GM12878 (cell line): Measurements from ENCODE around the gene CAPN10. TPM values are rescaled to one million over a fixed set of nuclear protein-coding genes. Genes with fewer than 3 reads are reported as not detected.

Experiments
- ATAC-seq: fragments of 200-7000 bp; cut with Tn5 transposase; 3 replicates; pipeline ENCODE4 v1.9.1; 2020; ENCODE audit warnings: mild to moderate bottlenecking, moderate library complexity
- BruUV-seq: library from RNA; stranded (reverse); fragments of 400-500 nt; replicated peaks from 2 replicates; lab custom pipeline; 2021; lab: Mats Ljungman, UMichigan
- CTCF ChIA-PET: fragments of 300-600 bp; sonication (Branson Sonifier 250); formaldehyde crosslinking; extraction: SDS; loops from one replicate; lab custom pipeline; 2021; ENCODE audit warnings: inconsistent platforms; lab: Yijun Ruan, JAX
- POLR2A ChIA-PET: fragments of 350-600 bp; formaldehyde crosslinking; extraction: SDS; loops from one replicate; lab custom pipeline; 2021; ENCODE audit warnings: inconsistent platforms; lab: Charles Lee
- RAD21 ChIA-PET: fragments of 300-600 bp; sonication (Branson Sonifier 250); formaldehyde crosslinking; loops from one replicate; lab custom pipeline; 2023; ENCODE audit warnings: antibody characterized with exemption; ENCODE audit not compliant: unreplicated experiment; lab: Charles Lee
- SMC1A ChIA-PET: fragments of 300-600 bp; sonication (Branson Sonifier 250); formaldehyde crosslinking; loops from one replicate; lab custom pipeline; 2023; ENCODE audit not compliant: unreplicated experiment, uncharacterized antibody; lab: Charles Lee
- DNase-seq: peaks from one replicate; pipeline ENCODE4 v3.0.0-alpha.2; 2011; ENCODE audit warnings: low read depth, low spot score
- FAIRE-seq: peaks from 3 replicates; lab custom pipeline; 2011; peaks lifted over from hg19 to GRCh38; lab: Jason Lieb, UNC
- H2AFZ ChIP-seq: 2 replicates; pipeline ENCODE4 v1.6.0; 2011; ENCODE audit warnings: low read depth, low read length, control low read depth; ENCODE audit not compliant: control insufficient read depth
- H3K27ac ChIP-seq: 2 replicates; pipeline ENCODE4 v1.5.1; 2011; ENCODE audit warnings: control low read depth; ENCODE audit not compliant: control insufficient read depth, insufficient read depth
- H3K27me3 ChIP-seq, 2 experiments: replicated peaks in 1 of 2; 2 replicates each; pipeline versions ENCODE4 v1.6.0 to v1.6.1; 2011; ENCODE audit warnings: low read length in 1 of 2; ENCODE audit not compliant: control insufficient read depth in 2 of 2, insufficient read depth in 2 of 2
- H3K36me3 ChIP-seq, 2 experiments: 2 replicates each; pipeline ENCODE4 v1.5.1; 2011; ENCODE audit warnings: low read length in 1 of 2; ENCODE audit not compliant: control insufficient read depth in 2 of 2, insufficient read depth in 2 of 2
- H3K4me1 ChIP-seq: 2 replicates; pipeline ENCODE4 v1.6.1; 2011; ENCODE audit warnings: mild to moderate bottlenecking, low read length, moderate library complexity, mixed read lengths; ENCODE audit not compliant: control insufficient read depth, insufficient read depth
- H3K4me2 ChIP-seq: 2 replicates; pipeline ENCODE4 v1.6.0; 2011; ENCODE audit warnings: control low read depth; ENCODE audit not compliant: control insufficient read depth, insufficient read depth
- H3K4me3 ChIP-seq: fragments of 200-600 bp; sonication (generic); 2 replicates; pipeline ENCODE4 v1.5.1; 2016
- H3K79me2 ChIP-seq: 2 replicates; pipeline ENCODE4 v1.6.0; 2011; ENCODE audit warnings: low read length; ENCODE audit not compliant: control insufficient read depth, insufficient read depth
- H3K9ac ChIP-seq: 2 replicates; pipeline ENCODE4 v1.8.0; 2011; ENCODE audit warnings: low read length, control low read depth, mixed read lengths; ENCODE audit not compliant: control insufficient read depth, insufficient read depth
- H3K9me3 ChIP-seq: replicated peaks from 3 replicates; pipeline ENCODE4 v1.5.1; 2011; ENCODE audit warnings: mild to moderate bottlenecking, low read length; ENCODE audit not compliant: control insufficient read depth, insufficient read depth
- H4K20me1 ChIP-seq: 2 replicates; pipeline ENCODE4 v1.6.0; 2011; ENCODE audit not compliant: control insufficient read depth, insufficient read depth
- BACH1 ChIP-seq: fragments of 450-650 bp; IDR thresholded peaks from 2 replicates; pipeline ENCODE4 v1.6.1; 2017; ENCODE audit warnings: mild to moderate bottlenecking, borderline replicate concordance
- BCLAF1 ChIP-seq: fragments of 450-650 bp; IDR thresholded peaks from 2 replicates; pipeline ENCODE4 v1.6.1; 2017; ENCODE audit warnings: antibody characterized with exemption, mild to moderate bottlenecking, moderate library complexity
- CBX3 ChIP-seq: fragments of 200-600 bp; sonication (generic); IDR thresholded peaks from 2 replicates; pipeline ENCODE4 v1.6.1; 2016; ENCODE audit warnings: low read depth, borderline replicate concordance
- EED ChIP-seq: sonication (generic); IDR thresholded peaks from 2 replicates; pipeline ENCODE4 v1.6.1; 2016; ENCODE audit warnings: antibody characterized with exemption, low read depth
- ETV6 ChIP-seq, 2 experiments: fragments of 450-650 bp in 1 of 2; IDR thresholded peaks in 1 of 2; conservative IDR thresholded peaks in 1 of 2; 2 replicates each; pipeline ENCODE4 v1.6.1; 2014; ENCODE audit warnings: antibody characterized with exemption in 1 of 2, borderline replicate concordance in 1 of 2, low read depth in 1 of 2, mild to moderate bottlenecking in 1 of 2, moderate library complexity in 1 of 2
- FOS ChIP-seq: IDR thresholded peaks from 3 replicates; pipeline ENCODE4 v1.6.1; 2011; ENCODE audit warnings: borderline replicate concordance; ENCODE audit not compliant: insufficient read length; ENCODE audit errors: extremely low read depth
- HDAC6 ChIP-seq: fragments of 200-600 bp; sonication (generic); IDR thresholded peaks from one replicate; pipeline ENCODE4 v1.8.0; 2017; ENCODE audit warnings: antibody characterized with exemption; ENCODE audit not compliant: unreplicated experiment
- MYC ChIP-seq: IDR thresholded peaks from 2 replicates; pipeline ENCODE4 v1.6.1; 2011; ENCODE audit warnings: mild to moderate bottlenecking, low read length, moderate library complexity, inconsistent platforms; ENCODE audit not compliant: insufficient read depth, insufficient replicate concordance, insufficient read length, severe bottlenecking
- NFIC ChIP-seq: IDR thresholded peaks from 2 replicates; pipeline ENCODE4 v1.6.1; 2012; ENCODE audit warnings: low read depth, mild to moderate bottlenecking, inconsistent platforms, low read length, moderate library complexity
- PAX5 ChIP-seq: IDR thresholded peaks from 2 replicates; pipeline ENCODE4 v1.6.1; 2011; ENCODE audit warnings: low read depth, low read length, borderline replicate concordance
- TCF3 ChIP-seq: IDR thresholded peaks from 2 replicates; pipeline ENCODE4 v1.6.1; 2012; ENCODE audit warnings: low read depth, mild to moderate bottlenecking, low read length, borderline replicate concordance; ENCODE audit not compliant: insufficient read depth
- WGBS: methylation state at CpG from one replicate; pipeline ENCODE4 v1.1.6; 2016; ENCODE audit warnings: low lambda C conversion rate; ENCODE audit not compliant: insufficient replicate concordance, insufficient coverage; ENCODE audit errors: missing lambda C conversion rate; 5-methylcytosine and 5-hydroxymethylcytosine counted together
- in situ Hi-C: fragments of 300-500 bp; cut with MboI; formaldehyde crosslinking; loops from 9 replicates; pipeline ENCODE4 v1.14.3; 2018; ENCODE audit warnings: mixed read lengths
- intact Hi-C: fragments of 100-400 bp; cut with micrococcal nuclease; formaldehyde crosslinking; loops from one replicate; pipeline ENCODE4 v1.14.2; 2022; ENCODE audit not compliant: unreplicated experiment
- polyA plus RNA-seq, 11 experiments: library from polyadenylated mRNA; depleted of rRNA in 4 of 11; unstranded in 6 of 11; stranded (reverse) in 5 of 11; fragments of >200 nt; fragmentation: Nextera tagmentation in 4 of 11; fragmentation: Illumina TruSeq in 1 of 11; extraction: Ambion mirVana in 4 of 11; extraction: Trizol in 1 of 11; gene quantifications; 1 replicate in 1 of 11; 2 replicates in 10 of 11; pipeline versions ENCODE4 v1.2.1 to v1.2.3, GENCODE V29; 2011 to 2016; ENCODE audit warnings: inconsistent platforms in 2 of 11, missing spikeins in 2 of 11, low read depth in 1 of 11
- total RNA-seq, 4 experiments: library from RNA; depleted of rRNA in 3 of 4; stranded (reverse); fragments of >200 nt in 3 of 4; fragmentation: Illumina TruSeq in 1 of 4; extraction: Trizol in 1 of 4; gene quantifications; 2 replicates each; pipeline versions ENCODE4 v1.2.1 to v1.2.3, GENCODE V29; 2013 to 2021
- TF ChIP-seq, protein P1 (sequence below): fragments of 450-650 bp; IDR thresholded peaks from 2 replicates; pipeline ENCODE4 v1.6.1; 2016; ENCODE audit warnings: mild to moderate bottlenecking
- TF ChIP-seq, protein P2 (sequence below): fragments of 450-650 bp; conservative IDR thresholded peaks from 2 replicates; pipeline ENCODE4 v1.6.1; 2017; ENCODE audit warnings: mild to moderate bottlenecking, moderate library complexity

CAPN10 gene
- total and polyA plus RNA-seq, 10 of the 15 experiments (the other 5 are each of a cell fraction or from before 2014, with no cell fraction given) = 0.37 to 40.6 (median 17.5) TPM

- WGBS = 0% methylated on average over 1 of the region's 1 CpG
- no peak overlapping the region for H2AFZ ChIP-seq
- no peak overlapping the region for H3K4me3 ChIP-seq
- H3K27me3 ChIP-seq = no peaks in the 10 kb centered on the region
- FAIRE-seq (no peak), ATAC-seq (peak; percentile 73), DNase-seq (no peak)
- no peaks in the 10 kb centered on the region; the same call in none of the 2 replicates for H3K79me2 ChIP-seq
- intact Hi-C loops = no loop called here
- H3K9me3 ChIP-seq = no peaks in the 10 kb centered on the region; the same call in 2 of the 3 replicates
- ChIA-PET SMC1A (interaction anchor here (0.6 to 2.3 kb wide), 7 partner anchors 12 to 104 kb away, joined by 3 to 12 read pairs (median 3); no protein-coding TSS in a partner anchor), RAD21 (interaction anchor here (1.7 to 2.2 kb wide), 2 partner anchors 14 to 38 kb away, joined by 5 to 17 read pairs; no protein-coding TSS in a partner anchor), CTCF (interaction anchor here (1.4 to 1.9 kb wide), 3 partner anchors 28 to 38 kb away, joined by 4 to 6 read pairs (median 4); no protein-coding TSS in a partner anchor), POLR2A (interaction anchor here (0.8 to 1.7 kb wide), 4 partner anchors 12 to 38 kb away, joined by 3 to 7 read pairs (median 4); no protein-coding TSS in a partner anchor)
- peaks cover 0 to 11% of the 10 kb centered on the region in 2 experiments; a peak in 1 of 4 replicates for H3K36me3 ChIP-seq
- TF ChIP-seq PAX5 (peak; percentile 85; the same call in 1 of the 2 replicates), TCF3 (no peak), CBX3 (no peak), ETV6 (conservative IDR thresholded peaks at IDR 0.05 in 1 of 2, IDR thresholded peaks at IDR 0.05 in 1 of 2; ENCODE audit: borderline replicate concordance in 1 of 2, low read depth in 1 of 2) (no peak), FOS (no peak), BCLAF1 (no peak), MYC (no peak), BACH1 (no peak), NFIC (0 out of 2 replicates have a peak, but pooled peaks have one; percentile 13), EED (0 out of 2 replicates have a peak, but pooled peaks have one; percentile 26), HDAC6 (no peak)
- TF ChIP-seq, protein P1, sequence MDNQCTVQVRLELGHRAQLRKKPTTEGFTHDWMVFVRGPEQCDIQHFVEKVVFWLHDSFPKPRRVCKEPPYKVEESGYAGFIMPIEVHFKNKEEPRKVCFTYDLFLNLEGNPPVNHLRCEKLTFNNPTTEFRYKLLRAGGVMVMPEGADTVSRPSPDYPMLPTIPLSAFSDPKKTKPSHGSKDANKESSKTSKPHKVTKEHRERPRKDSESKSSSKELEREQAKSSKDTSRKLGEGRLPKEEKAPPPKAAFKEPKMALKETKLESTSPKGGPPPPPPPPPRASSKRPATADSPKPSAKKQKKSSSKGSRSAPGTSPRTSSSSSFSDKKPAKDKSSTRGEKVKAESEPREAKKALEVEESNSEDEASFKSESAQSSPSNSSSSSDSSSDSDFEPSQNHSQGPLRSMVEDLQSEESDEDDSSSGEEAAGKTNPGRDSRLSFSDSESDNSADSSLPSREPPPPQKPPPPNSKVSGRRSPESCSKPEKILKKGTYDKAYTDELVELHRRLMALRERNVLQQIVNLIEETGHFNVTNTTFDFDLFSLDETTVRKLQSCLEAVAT = no peak
- TF ChIP-seq, protein P2, sequence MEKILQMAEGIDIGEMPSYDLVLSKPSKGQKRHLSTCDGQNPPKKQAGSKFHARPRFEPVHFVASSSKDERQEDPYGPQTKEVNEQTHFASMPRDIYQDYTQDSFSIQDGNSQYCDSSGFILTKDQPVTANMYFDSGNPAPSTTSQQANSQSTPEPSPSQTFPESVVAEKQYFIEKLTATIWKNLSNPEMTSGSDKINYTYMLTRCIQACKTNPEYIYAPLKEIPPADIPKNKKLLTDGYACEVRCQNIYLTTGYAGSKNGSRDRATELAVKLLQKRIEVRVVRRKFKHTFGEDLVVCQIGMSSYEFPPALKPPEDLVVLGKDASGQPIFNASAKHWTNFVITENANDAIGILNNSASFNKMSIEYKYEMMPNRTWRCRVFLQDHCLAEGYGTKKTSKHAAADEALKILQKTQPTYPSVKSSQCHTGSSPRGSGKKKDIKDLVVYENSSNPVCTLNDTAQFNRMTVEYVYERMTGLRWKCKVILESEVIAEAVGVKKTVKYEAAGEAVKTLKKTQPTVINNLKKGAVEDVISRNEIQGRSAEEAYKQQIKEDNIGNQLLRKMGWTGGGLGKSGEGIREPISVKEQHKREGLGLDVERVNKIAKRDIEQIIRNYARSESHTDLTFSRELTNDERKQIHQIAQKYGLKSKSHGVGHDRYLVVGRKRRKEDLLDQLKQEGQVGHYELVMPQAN = no peak
- H4K20me1 ChIP-seq = no peaks in the 10 kb centered on the region
- no peak overlapping the region for H3K9ac ChIP-seq
- no TSS peak for BruUV-seq
- H3K4me2 ChIP-seq = no peak overlapping the region
- H3K27ac ChIP-seq = peak overlapping the region; percentile 46; the same call in 1 of the 2 replicates
- peaks cover 15% of the 10 kb centered on the region; the same call in 1 of the 2 replicates for H3K4me1 ChIP-seq
- in situ Hi-C loops = no loop called here
These were observed 34.7 kb upstream of the CAPN10 start for GRCh38 chr2:240551811-240552210.
